PFSK-1 (cell line): ENCODE data around the gene FBXW9.

ENCODE experiments used
- FOXP2 ChIP-seq: optimal IDR thresholded peaks from 2 replicates; pipeline ENCODE3; 2011; ENCODE audit warnings: borderline replicate concordance, control low read depth, inconsistent platforms; ENCODE audit not compliant: insufficient read depth; ENCODE audit errors: extremely low read length, extremely low read depth
- POLR2AphosphoS5 ChIP-seq: IDR thresholded peaks from 2 replicates; pipeline ENCODE4 v1.6.1; 2012; ENCODE audit warnings: low read depth, mild to moderate bottlenecking, control low read depth, low read length, moderate library complexity
- REST ChIP-seq, 2 experiments: IDR thresholded peaks; 2 replicates each; pipeline versions ENCODE4 v1.6.1 to v1.8.0; 2011 to 2012; ENCODE audit warnings: low read depth in 2 of 2, low read length in 2 of 2, control low read depth in 1 of 2, inconsistent platforms in 1 of 2, mild to moderate bottlenecking in 1 of 2, moderate library complexity in 1 of 2; ENCODE audit not compliant: insufficient read depth in 1 of 2
- SIN3A ChIP-seq: IDR thresholded peaks from 2 replicates; pipeline ENCODE4 v1.6.1; 2012; ENCODE audit warnings: mild to moderate bottlenecking, low read length, moderate library complexity, borderline replicate concordance; ENCODE audit not compliant: insufficient read depth
- TAF1 ChIP-seq: IDR thresholded peaks from 2 replicates; pipeline ENCODE4 v1.6.1; 2012; ENCODE audit warnings: low read length, control low read depth, borderline replicate concordance; ENCODE audit not compliant: insufficient read depth

Gene FBXW9

GRCh38 chr19:12706332-12706718 is 9.9 kb upstream of the FBXW9 start:
- TF ChIP-seq POLR2AphosphoS5 (no peak), TAF1 (no peak), REST (IDR thresholded peaks at IDR 0.05; ENCODE audit: insufficient read depth in 1 of 2, low read depth in 2 of 2, low read length in 2 of 2) (no peak), FOXP2 (no peak), SIN3A (no peak)

GRCh38 chr19:12705654-12706331 is 9.4 kb upstream of the FBXW9 start:
- TF ChIP-seq SIN3A (no peak), TAF1 (no peak)

DNA sequence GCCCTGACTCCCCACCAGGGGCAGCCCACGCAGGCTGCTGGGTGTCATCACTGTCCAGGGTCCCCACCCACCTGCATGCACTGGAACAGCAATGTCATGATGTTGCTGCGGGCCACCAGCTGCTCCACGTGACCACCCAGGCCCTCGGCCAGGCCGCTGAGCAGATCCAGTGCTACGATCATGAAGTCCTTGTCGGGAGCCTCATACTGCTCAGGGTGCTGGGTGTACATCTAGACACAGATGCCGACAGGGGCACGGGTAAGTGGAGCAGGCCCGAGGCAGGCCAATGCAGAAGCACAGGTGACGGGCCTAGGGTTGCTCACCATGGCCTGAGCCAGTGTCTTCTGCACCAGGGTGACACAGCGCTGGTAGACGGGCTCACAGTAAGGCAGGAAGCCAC is 8.7 kb upstream of the FBXW9 start:
- no peak for TF ChIP-seq SIN3A
- TF ChIP-seq POLR2AphosphoS5 = no peak
- no peak for TF ChIP-seq FOXP2
- no peak for TF ChIP-seq REST (IDR thresholded peaks at IDR 0.05; ENCODE audit: insufficient read depth in 1 of 2, low read depth in 2 of 2, low read length in 2 of 2)
- no peak for TF ChIP-seq TAF1

DNA sequence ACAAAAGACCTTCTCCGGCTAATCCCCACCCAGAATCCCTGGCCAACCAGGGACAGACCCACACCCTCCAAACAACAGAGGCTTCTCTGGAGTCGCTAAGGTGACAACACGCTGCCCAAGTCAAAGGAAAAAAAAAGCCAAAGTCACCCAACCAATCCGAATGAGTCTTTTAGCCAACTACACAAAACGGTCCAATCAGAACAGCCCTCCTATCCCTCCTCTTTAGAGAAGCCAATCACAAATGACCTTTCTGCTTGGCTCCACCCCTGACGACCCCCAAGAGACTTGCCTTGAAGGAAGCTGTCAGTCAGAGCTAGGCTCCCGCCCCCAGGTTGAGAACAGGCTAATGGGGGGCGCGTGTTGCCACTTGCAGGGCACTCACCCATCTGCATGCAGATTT is 6.6 kb upstream of the FBXW9 start:
- no peak for TF ChIP-seq POLR2AphosphoS5
- no peak for TF ChIP-seq REST (IDR thresholded peaks at IDR 0.05; ENCODE audit: insufficient read depth in 1 of 2, low read depth in 2 of 2, low read length in 2 of 2)
- no peak for TF ChIP-seq SIN3A
- TF ChIP-seq TAF1 = no peak
- TF ChIP-seq FOXP2 = no peak

GRCh38 chr19:12701596-12702282 is 5.3 kb upstream of the FBXW9 start:
- TF ChIP-seq REST (IDR thresholded peaks at IDR 0.05; ENCODE audit: insufficient read depth in 1 of 2, low read depth in 2 of 2, low read length in 2 of 2) = no peak
- no peak for TF ChIP-seq SIN3A
- TF ChIP-seq POLR2AphosphoS5 = 0 out of 2 replicates have a peak, but pooled peaks have one; percentile 35
- peak; percentile 19 for TF ChIP-seq FOXP2
